Hematopoietic multipotent progenitor cell treated with erythropoietin and hydrocortisone succinate and interleukin-3 and kit ligand, for 15 days (in vitro differentiated cells): ENCODE measurements around the gene MTARC2.
A peak's percentile ranks its signal among the peaks of the same experiment; 100 is the strongest.
"Not testable (repeated sequence)": the region's sequence is repeated elsewhere in the genome, so short reads cannot be mapped to it uniquely, and the experiment has no call there.

Experiments
- DNase-seq: peaks from one replicate; pipeline ENCODE4 v3.0.0-alpha.2; 2015; ENCODE audit warnings: low spot score

Gene MTARC2

DNA sequence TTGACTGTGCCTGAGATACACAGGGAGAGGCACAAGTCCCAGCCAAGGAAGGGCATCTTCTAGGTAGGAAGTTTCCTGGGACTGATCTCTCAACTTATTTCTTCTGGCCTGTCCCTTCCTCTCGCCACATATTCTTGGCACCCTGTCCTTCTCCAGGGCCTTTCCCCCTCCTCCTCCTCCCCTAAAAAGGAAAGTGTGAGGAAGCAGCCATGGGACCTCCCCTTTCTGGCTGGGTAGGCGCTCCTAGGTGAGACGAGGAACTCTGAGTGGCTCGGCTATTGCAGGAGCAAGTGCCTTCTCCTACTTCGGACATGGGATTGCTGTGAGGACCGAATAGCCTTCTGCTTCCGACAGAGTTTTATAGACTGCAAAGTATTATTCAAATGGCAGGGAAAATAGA, 15.5 kb upstream of the MTARC2 start:
- DNase-seq, result no peak

DNA sequence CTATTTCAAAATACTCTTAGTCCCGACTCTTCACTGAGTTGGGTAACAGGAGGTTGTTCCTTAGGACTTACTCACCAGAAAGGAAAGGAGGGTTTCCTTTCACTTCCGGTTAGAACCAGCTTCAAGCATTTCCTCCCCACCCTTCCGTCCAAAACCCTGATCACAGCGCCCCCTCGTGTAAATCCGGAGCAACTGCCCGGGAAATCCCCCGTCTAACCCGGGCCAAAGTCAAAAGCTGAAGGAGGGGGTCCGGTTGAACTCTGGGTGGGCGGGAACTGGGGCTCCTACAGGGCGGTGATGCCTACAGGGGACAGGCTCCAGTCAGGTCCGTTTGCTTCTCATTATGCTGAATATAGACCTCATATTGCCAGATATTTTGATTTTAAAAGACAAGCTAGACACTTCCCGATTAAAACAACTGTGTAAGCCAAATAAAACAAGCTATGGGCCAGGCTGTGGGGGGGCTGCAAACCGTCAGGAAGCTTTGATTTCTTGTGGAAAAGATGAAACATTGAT, 15.0 kb upstream of the MTARC2 start:
- DNase-seq, result peak; percentile 61

DNA sequence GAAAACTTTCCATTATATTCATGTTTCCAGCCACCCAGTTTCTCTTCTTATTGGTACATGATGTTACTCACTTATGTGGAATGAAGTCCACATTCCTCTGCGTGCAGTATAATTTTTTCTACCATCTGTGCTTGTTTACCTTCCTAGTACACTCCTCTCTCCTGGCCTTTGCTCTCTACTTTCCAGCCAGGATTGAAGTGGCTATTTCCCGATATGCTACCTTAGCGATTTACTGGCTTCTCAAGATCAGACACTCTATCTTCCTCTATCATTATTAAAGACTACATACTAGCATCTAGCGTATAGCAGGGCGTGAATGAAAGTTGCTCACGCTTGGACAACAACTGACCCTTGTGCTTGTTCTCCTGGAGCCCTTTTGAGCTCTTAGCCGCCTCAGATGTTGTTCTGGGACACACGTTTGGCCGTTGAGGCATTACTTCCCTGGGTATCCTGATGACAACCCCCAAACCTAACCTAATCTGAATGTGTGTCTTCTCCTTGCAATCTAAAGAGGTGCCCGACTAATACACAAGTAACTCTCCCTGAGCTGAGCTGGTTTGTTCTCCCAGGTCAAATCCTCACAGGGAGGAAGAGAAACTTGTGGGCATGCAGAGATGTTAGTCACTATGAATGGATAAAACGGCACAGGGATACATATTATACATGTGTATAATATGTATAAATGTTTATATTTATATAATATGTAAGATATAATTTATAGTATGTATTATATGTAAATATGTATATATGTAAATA, 13.4 kb upstream of the MTARC2 start:
- DNase-seq, result no peak

DNA sequence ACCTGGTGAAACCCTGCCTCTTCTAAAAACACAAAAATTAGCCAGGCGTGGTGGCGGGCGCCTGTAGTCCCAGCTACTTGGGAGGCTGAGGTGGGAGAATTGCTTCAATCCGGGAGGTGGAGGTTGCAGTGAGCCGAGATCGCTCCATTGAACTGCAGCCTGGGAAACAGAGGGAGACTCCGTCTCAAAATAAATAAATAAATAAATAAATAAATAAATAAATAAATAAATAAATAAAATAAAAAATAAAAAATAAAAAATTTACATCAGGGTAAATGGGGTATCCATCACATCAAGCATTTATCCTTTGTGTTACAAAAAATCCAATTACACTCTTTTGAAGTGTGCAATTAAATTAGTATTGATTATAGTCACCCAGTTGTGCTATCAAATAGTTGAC, 11.8 kb upstream of the MTARC2 start:
- not testable (repeated sequence) for DNase-seq

DNA sequence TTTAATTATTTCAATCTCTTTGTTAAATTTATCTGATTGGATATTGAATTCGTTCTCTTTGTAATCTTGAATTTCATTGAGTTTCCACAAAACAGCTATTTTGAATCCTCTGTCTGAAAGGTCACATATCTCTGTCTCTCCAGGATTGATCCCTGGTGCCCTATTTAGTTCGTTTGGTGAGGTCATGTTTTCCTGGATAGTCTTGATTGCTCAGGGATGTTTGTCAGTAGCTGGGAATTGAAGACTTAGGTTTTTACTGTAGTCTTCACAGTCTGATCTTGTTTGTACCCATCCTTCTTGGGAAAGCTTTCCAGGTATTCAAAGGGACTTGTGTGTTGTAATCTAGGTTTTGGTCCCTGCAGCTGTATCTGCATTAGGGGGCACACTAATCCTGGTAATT, 6.8 kb upstream of the MTARC2 start:
- no peak for DNase-seq

DNA sequence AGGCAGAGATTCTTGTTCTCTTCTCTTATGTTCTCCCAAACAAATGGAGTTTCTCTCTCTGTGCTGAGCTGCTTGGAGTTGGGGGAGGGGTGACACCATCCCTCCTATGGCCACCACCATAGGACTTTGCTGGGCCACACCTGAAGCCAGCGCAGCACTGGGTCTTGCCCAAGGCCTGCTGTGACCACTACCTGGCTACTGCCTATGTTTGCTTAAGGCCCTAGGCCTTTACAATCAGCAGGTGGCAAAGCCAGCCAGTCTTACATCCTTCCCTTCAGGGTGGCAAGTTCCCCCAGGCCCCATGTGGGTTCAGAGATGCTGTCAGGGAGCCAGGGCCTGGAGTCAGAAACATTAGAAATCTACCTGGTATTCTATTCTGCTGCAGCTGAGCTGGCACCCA, 6.3 kb upstream of the MTARC2 start:
- no peak for DNase-seq

DNA sequence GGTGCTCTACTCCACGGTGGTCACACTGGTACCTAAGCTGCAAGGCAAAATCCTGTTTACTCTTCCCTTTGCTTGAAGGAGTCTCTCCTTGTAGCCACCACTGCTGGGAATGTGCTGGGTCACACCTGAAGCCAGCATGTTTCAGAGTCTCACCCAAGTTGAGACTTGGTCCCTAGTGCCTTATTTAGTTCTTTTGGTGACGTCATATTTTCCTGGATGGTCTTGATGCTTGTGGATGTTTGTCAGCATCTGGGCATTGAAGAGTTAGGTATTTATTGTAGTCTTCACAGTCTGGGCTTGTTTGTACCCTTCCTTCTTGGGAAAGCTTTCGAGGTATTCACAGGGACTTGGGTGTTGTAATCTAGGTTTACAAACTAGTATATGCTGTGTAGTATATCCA, 5.6 kb upstream of the MTARC2 start:
- DNase-seq, result no peak

DNA sequence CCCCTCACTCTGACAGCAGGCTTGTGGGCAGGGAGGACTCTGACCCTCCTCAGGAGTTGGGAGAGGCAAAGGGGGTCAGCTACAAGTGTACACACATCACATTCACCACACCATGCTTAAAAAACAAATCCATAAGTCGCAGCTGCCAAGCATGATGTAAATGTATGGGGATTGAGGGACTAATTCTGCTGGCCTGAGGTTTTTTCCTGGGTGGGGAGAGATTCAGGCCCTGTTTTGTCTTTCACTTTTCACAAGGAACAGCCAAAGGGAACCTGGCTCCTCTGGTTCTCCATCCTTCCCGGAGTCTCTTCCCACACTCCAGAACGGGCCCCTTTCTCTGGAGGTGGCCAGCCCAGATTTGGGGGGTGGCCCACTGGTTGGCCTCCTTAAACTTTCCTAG, 1.3 kb upstream of the MTARC2 start:
- DNase-seq, result no peak

DNA sequence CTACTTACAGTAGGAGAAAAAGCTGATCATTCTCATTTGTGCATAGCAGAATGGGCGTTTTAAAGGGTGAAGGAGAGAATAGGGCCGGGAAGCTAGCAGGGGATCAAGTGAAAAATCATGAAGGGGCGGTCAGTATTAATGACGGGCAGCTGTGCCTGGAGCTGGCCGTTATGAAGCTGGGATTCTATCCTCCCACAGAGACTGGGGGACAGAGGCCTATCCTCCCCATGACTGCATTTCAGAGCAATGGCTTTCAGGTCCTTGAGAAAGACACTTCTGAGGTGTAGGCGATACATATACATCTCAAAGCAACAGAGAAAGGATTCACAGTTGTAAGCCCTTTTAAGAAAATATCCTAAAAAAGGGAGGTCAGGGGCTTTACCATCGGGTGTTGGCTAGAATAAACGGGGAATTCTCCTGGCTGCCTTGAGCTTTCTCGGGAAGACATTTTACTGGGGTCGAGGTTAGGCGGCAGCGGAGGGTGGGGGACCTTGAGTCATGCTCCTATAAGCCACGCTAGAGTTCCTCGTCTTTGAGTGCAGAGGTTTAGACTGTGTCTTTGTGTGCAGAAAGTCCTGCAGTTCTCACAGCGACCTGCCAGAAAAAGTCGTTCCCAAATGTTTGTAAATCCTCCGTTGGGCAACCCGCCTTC, 559 bp upstream of the MTARC2 start:
- DNase-seq, result no peak

DNA sequence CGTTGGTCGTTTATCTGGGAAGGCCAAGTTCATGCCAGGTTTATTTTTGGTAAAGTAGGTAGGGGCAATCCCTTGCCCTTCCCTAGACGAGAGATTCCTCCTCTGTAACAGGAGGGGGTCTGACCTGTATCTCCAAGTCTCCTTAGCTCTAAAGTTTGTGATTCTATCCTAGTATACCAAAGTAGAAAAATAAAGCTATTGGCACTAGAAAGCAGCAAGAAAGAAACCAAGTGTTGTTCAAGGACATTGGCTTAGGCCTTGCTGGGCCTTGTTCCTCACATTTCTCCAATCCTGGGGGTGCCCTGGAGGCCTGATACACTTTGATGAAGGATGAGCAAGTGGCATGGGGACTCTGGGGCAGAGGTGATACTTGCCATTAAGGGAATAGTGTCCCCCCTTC, 814 bp downstream of the MTARC2 start:
- no peak for DNase-seq

DNA sequence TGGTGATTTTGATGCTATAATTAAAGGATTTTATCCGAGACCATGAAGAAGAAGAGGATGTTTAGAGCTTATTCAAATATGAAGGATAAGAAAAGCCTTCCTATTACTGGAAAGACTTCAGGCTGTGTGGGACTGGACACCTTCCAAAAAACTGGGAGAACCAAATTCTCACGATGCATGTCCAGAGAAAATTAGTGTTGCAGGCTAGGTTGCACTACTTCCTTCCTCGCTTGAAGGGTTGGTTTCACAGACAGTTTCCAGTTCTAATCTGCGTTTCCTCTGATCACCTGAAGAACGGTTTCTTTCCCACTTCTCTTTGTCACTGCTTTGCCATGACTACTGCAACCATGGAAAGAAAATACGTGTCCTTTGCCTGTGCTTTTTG, 2.0 kb downstream of the MTARC2 start:
- DNase-seq, result no peak

DNA sequence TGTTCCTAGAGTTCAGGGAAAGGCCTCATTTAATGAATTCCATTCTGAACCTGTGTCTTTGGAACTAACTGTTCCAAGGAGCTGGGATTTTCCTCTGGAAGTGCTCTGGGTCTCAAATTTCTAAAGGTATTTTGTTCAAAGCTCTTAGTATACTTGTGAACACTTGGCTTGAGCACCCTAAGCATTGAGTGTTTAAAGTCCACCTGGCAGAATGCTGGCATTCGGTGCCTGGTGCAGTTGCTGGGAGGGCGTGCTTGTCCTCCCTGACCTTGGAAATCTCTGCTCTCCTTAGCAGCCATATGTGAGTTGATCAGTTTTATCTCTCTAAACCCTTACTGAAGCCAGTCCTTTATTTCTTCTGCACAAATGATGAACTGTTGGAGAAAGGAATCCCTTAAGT, 3.0 kb downstream of the MTARC2 start:
- DNase-seq, result no peak

DNA sequence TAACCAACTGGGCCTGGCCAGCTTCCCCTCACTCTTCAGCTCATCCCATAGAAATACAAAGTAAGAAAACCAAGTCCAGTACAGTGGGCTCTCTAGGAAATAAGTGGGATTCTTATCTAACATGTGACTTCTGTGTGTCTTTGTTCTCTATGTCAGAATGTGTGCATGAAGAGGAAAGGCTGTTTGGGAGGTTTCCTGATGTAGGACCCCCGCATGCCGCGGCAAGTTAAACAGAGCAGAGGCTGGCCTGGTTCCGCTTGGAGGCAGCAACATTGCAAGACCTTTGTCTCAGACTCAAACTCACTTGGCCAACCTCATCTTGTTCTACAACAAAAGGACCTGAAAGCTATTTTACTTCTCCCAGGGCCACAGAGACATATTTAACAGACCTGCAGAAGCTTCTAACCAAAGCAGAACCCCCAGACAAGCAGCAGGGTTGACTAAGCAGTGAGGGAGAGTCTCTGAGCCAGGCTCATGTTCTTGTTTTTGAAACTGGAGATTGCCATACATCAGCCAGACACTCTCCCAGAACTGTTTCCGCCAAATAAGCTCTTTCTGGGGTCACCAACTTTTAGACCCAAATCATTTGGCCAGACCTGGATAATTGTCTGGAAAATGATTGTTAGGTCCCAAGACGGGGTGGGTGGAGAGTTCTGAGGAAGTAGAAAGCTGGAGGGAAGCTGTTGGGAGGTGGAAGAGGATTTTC, 6.2 kb downstream of the MTARC2 start:
- DNase-seq, result no peak

DNA sequence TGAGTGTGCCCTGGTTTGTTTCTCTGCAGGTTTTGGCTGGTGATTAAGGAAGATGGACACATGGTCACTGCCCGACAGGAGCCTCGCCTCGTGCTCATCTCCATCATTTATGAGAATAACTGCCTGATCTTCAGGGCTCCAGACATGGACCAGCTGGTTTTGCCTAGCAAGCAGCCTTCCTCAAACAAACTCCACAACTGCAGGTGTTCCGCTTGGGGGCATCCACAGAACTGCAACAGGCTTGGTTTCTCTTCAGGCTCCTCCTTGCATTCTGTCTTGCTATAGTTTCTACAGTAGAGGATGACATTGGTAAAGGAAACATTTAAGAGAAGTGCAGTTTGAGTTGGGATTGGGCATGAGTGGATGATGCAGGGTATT, 6.8 kb downstream of the MTARC2 start:
- DNase-seq, result no peak

DNA sequence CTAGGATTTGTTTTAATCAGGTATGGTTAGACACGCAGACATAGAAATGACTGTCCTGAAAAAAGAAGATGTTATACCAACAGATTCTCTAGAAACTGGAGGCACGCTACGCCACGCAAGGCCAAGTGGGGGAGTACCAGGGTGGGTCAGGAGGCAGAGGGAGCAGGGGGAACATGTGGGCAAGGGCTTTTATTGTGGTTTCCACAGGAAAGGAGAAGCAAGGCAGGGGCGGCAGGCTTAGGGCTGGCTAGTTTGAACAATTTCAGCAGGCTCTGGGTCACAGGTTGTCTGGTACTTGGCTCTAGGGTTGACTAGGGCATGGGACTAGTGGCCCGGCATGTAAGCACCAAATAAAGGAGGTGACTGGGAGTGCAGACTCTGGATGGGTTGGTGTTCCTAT, 7.2 kb downstream of the MTARC2 start:
- no peak for DNase-seq

DNA sequence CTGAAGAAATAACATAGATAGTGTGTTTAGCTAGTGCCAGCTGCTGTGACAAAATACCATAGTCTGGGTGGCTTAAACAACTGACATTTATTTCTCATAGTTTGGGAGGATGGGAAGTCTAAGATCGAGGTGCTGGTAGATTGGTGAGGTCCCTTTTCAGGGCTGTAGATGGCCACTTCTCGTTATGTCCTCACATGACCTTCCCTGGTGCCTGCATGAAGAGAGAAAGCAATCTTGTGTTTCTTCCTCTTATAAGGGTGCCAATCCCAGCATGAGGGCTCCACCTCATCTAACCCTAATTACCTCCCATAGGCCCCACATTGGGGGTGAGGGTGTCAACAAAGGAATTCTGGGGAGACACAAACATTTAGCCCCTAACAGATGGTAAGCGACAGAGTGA, 9.3 kb downstream of the MTARC2 start:
- no peak for DNase-seq

DNA sequence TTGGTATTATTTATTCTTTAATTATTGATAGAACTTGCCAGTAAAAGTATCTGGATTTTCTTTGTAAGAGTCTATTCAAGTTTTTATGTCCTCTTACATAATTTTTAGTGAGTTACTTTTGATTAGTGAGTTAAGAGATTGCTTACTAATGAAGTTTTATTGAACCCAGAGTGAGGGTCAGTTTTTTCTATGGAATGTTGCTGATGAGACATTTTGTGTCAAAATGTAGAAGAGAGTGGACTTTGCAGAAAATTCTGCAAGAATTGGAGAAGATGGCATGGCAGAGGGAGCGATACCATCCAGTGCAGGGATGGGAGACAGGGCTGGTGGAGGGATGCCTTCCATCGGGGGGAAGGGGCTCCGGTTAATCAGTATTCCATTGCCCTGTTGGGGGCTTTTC, 11.0 kb downstream of the MTARC2 start:
- DNase-seq, result no peak

DNA sequence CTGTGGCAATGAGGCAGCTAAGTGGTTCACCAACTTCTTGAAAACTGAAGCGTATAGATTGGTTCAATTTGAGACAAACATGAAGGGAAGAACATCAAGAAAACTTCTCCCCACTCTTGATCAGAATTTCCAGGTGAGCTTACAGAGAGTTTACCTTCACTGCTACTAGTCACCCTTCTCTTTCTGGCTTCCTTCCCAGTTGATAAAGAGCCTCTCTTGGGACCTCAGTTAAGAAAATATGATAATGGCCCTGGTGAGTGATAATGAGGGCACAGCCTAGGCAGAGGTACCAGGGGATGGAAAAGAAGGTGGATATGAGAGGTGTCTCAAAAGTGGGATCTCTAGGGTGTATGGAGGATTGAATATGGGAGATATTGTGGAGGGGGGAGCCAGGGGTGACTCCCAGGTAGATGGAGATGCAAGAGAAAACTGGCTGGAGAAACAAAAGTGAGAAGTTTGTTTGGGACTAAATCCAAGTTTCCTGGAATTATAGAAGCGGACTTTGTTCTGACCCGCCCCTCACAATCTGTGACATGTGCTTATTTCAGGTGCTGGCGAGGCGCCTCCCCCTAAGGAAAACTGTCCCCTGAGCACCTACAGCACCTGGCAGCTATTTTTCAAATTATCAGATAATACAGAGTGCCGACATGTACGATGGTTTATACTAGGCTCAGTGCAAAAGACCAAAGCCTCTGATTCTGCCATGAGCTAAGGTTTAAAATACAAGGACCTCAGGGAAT, 13.7 kb downstream of the MTARC2 start:
- DNase-seq, result no peak

DNA sequence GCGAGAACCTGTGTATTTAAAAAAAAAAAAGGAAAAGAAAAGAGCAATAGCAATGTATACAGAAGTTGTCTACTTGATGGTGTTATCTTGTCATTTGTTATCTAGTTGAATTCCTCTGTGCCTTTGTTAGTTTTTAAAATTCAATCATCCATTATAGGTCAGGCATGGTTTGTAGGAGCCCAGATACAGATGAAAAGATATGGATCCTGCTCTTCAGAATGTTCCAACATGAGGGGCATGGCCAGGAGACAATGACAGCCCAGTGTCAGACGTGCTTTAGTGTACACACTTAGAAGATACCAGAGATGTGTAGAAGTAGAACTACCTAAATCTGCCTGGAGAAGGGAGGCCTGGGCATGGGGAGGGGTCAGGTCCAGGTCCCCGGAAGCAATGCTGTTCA, 16.6 kb downstream of the MTARC2 start:
- no peak for DNase-seq

DNA sequence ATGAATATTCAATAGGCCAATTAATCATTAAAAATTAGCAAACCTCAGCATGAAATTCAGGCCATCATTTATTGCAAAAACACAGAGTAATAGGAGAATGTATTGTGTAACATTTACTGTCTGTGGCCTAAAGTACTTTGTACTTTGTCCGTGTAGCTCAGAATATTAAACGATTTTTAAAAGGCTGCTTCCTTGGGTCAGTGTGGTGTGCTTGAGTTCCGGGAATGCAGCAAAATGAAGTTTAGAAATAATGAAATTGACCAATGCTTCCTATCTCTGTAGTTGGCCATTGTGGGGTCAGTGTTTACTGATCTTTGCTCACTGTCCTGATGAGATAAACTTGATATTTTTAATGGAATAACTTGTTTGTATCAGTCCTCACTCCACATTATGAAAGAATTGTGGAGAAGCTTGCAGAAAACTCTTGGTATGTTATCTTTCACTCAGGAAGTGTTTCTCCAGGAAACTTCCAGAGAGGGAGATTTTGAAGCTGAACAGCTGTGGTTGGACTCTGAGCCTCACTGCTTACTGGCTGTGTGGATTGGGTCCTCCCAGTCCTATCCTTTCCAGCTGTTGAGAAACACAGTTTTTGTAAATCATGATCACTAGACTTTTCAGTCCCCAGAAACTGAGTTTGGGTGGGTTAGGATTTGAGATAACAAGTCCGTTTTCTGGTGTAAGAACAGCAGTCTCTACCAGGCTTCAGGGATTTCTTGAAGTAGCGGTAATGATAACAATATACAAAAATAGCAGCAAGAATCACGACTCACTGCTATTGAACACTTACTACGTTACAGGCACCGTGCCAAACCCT, 19.4 kb downstream of the MTARC2 start:
- DNase-seq, result no peak

DNA sequence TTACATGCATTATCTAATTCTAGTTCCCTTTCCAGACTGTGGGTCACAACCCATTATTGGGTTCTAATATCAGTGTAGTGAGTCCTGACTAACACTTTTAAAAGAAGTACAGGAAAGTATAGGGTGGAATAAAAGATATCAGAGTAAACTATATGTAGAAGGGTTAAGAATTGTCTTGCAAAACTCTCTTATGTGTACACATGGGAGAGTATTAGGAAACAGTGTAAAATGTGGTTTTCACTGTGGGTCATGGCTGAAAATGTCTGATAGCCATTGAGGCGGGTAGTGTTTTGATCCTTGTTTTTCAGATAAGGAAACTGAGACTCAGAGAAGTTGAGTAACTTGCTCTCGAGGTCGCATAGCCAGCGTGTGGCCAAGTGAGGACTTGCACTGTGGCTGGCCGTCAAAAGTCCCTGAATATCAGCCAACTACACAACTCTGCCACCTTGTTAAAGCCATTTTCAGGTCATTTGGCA, 20.0 kb downstream of the MTARC2 start:
- DNase-seq, result no peak

DNA sequence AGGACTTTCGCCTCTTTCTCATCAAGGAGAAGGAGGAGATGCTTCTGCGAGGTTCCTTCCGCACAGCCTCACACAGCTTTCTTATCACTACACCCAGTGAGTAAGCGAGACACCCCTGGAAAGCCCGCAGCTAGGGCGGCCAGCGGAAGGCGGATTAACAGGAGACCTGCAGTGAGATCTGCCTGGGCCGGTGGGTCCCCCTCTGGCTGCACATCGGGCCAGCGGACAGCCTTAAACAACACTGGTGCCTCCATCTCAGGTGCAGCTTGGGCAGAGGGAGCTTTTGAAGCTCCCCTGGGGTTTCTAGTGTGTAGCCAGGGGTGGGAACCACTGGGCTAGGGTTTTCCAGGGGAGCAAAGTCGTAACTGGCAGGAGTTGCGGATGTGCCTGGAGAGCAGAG, 21.1 kb downstream of the MTARC2 start:
- DNase-seq, result no peak
